ENCODE data around the gene CORO2A. TPM values are rescaled to one million over a fixed set of nuclear protein-coding genes. Genes with fewer than 3 reads are reported as not detected.
A peak's percentile ranks its signal among the peaks of the same experiment; 100 is the strongest.

Gene CORO2A
- total and polyA plus RNA-seq, 2 of the 4 experiments (the other 2 are of a cell fraction), result 1.9 to 2.2 TPM

DNA sequence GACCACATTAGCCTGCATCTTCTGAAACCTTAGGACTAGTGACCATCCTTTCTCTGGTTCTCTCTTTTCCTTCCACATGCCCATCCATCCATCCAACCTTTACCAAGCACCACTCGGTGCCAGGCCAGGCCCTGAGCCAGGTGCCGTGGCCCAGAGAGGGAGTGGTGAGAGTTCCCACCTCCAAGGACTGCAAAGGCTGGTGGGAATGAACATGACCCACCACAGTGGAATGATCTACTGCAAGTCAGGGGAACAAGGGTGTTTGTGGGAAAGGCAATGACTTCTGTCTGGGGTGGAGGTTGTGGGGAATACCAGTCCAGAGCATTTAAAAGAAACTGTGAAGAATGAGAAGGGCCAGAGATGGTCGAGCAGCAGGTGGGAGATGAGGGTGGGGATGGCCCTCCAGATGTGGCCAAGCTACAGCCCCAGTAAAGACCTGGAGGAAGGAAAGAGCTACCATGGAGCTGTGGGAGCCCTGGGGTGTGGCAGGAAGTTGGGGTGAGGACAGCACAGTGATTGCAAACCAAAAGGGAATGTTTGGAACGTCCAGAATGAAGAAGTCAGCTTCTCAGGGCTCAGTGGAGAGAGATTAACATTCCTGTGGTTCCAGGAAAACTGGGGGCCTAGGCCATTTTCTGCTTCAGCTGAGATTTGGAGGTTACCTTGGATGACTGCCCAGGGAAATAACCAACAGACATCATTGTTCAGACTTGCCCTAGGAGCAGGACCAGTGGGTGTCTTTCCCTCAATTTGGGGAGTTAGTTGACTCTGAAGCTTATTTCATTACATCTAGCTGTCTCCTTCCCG lies 30.7 kb upstream of the CORO2A start:
- POLR2A ChIA-PET (ENCODE audit: unreplicated experiment), result interaction anchor here (0.6 kb wide), 3 partner anchors 34 to 286 kb away, joined by 3 to 10 read pairs (median 10); no protein-coding TSS in a partner anchor
- Histone ChIP-seq H4K91ac (ENCODE audit: insufficient read depth, low read depth, low read length) (peak overlapping the region; percentile 100), H3K36me3 (ENCODE audit: control insufficient read depth, insufficient read depth, low read length) (peaks cover 10% of the 10 kb centered on the region)

More for the DNA sequence above, 30.7 kb upstream of the CORO2A start:
- peak overlapping the region; percentile 100 for H2BK5ac ChIP-seq (ENCODE audit: low read depth, low read length, poor library complexity, severe bottlenecking)
- H2AK5ac ChIP-seq (ENCODE audit: low read depth, low read length), result peak overlapping the region; percentile 100
- H3K4me1 ChIP-seq (ENCODE audit: control insufficient read depth, insufficient read depth, low read length), result peaks cover 37% of the 10 kb centered on the region
- peak overlapping the region; percentile 99 for H2AK9ac ChIP-seq (replicated peaks; ENCODE audit: low read depth, low read length, poor library complexity)
- peak overlapping the region; percentile 100 for H2BK120ac ChIP-seq (ENCODE audit: low read depth, low read length)
- H3K9me3 ChIP-seq (ENCODE audit: control insufficient read depth, insufficient read depth, low read length), result no peaks in the 10 kb centered on the region
- peak overlapping the region; percentile 99 for H3K14ac ChIP-seq (replicated peaks; ENCODE audit: low read depth, low read length)
- no peak overlapping the region for H3K4me3 ChIP-seq (ENCODE audit: insufficient read depth, low read depth, low read length)
- peaks cover 34 to 59% of the 10 kb centered on the region in 2 experiments for H3K79me1 ChIP-seq (ENCODE audit: low read depth in 1 of 2, low read length in 2 of 2)
- peak overlapping the region; percentile 100 for H3K4ac ChIP-seq (ENCODE audit: low read depth, low read length)
- TF ChIP-seq NFE2L2 (IDR thresholded peaks at IDR 0.05; ENCODE audit: low read depth, low read length) (peak; percentile 0; the same call in 1 of the 2 replicates), CEBPB (IDR thresholded peaks at IDR 0.05; ENCODE audit: low read depth, low read length) (peak; percentile 83), MAZ (IDR thresholded peaks at IDR 0.05; ENCODE audit: borderline replicate concordance, low read depth, low read length) (peak; percentile 68; the same call in 1 of the 2 replicates), RCOR1 (IDR thresholded peaks at IDR 0.05; ENCODE audit: insufficient replicate concordance, low read length) (no peak), FOS (IDR thresholded peaks at IDR 0.05; ENCODE audit: low read depth, low read length) (0 out of 2 replicates have a peak, but pooled peaks have one; percentile 14), BHLHE40 (IDR thresholded peaks at IDR 0.05; ENCODE audit: low read depth, low read length) (no peak)
- H3K18ac ChIP-seq (ENCODE audit: low read depth, low read length), result peak overlapping the region; percentile 94
- CTCF ChIA-PET, result interaction anchor here (1.0 kb wide), 1 partner anchor 15 kb away, joined by 3 read pairs; no protein-coding TSS in a partner anchor
- no peaks in the 10 kb centered on the region for H4K20me1 ChIP-seq (ENCODE audit: insufficient read depth, low read length)
- H3K4me2 ChIP-seq (ENCODE audit: low read depth, low read length), result peak overlapping the region; percentile 22; the same call in 1 of the 2 replicates
- H4K8ac ChIP-seq (ENCODE audit: low read depth in 2 of 2, low read length in 2 of 2), result peak overlapping the region; percentile 97 to 99
- peak overlapping the region; percentile 94 for H2BK15ac ChIP-seq (ENCODE audit: low read depth, low read length)
- BruUV-seq (replicated peaks), result no TSS peak
- peak overlapping the region; percentile 98 for H3K27ac ChIP-seq (ENCODE audit: insufficient read depth, low read length)
- no CpG with 5 or more reads among the region's 5 CpGs for WGBS, 2 experiments (ENCODE audit: extremely low coverage in 2 of 2, insufficient read length in 1 of 2)
- H2AFZ ChIP-seq (replicated peaks; ENCODE audit: low read length, poor library complexity), result peak overlapping the region; percentile 79
- in situ Hi-C loops (cut with MboI; ENCODE audit: low sequenced_read_pairs) (no loop called here), intact Hi-C loops (cut with micrococcal nuclease) (loop anchor here (2.0 kb wide), 1 partner anchor 32 kb away; the partner anchor contains the start of gene TBC1D2), dilution Hi-C loops (cut with HindIII; ENCODE audit: low sequenced_read_pairs, unreplicated experiment) (no loop called here)
- H3K9ac ChIP-seq (ENCODE audit: low read depth, low read length), result peak overlapping the region; percentile 52
- DNase-seq (peak; percentile 99), ATAC-seq (ENCODE audit: low read depth) (peak; percentile 94)
- no peaks in the 10 kb centered on the region for H3K27me3 ChIP-seq (ENCODE audit: control insufficient read depth, insufficient read depth, low read length)
- H2BK20ac ChIP-seq (ENCODE audit: low read depth, low read length), result peak overlapping the region; percentile 99
- H3K56ac ChIP-seq (ENCODE audit: extremely low read depth, insufficient read depth, low read length), result peak overlapping the region; percentile 98
- peaks cover 36% of the 10 kb centered on the region for H3K9me1 ChIP-seq (ENCODE audit: insufficient read depth, low read length)
- H3K23ac ChIP-seq (ENCODE audit: low read depth, low read length), result peak overlapping the region; percentile 98
- H4K5ac ChIP-seq (ENCODE audit: low read depth, low read length), result peak overlapping the region; percentile 98

Measured in IMR-90 (cell line).